RKO (cell line): ENCODE results near the gene TMEM237.
A peak's percentile ranks its signal among the peaks of the same experiment; 100 is the strongest.

Experiments
- DNase-seq: peaks from one replicate; pipeline ENCODE4 v3.0.0-alpha.2; 2016; ENCODE audit warnings: low spot score

Gene TMEM237

GRCh38 chr2:201642086-201642578 is 1.2 kb downstream of the TMEM237 start:
- DNase-seq, result peak; percentile 63

GRCh38 chr2:201639205-201639604 is 4.1 kb downstream of the TMEM237 start:
- DNase-seq, result no peak

- DNase-seq, result no peak
Measured at GRCh38 chr2:201638326-201638725, 5.0 kb downstream of the TMEM237 start.

- no peak for DNase-seq
Measured at GRCh38 chr2:201633661-201634249, 9.5 kb downstream of the TMEM237 start.

GRCh38 chr2:201631041-201631440 is 12.3 kb downstream of the TMEM237 start:
- DNase-seq, result no peak

- no peak for DNase-seq
Measured at GRCh38 chr2:201630577-201630976, 12.7 kb downstream of the TMEM237 start.

- no peak for DNase-seq
Measured at GRCh38 chr2:201628545-201628944, 14.8 kb downstream of the TMEM237 start.

- no peak for DNase-seq
Measured at GRCh38 chr2:201622306-201622970, 20.9 kb downstream of the TMEM237 start.

GRCh38 chr2:201621293-201621999 is 21.9 kb downstream of the TMEM237 start:
- DNase-seq, result no peak

GRCh38 chr2:201618744-201619662 is 24.3 kb downstream of the TMEM237 start:
- DNase-seq, result no peak

GRCh38 chr2:201608021-201608420 is 35.3 kb downstream of the TMEM237 start:
- no peak for DNase-seq

GRCh38 chr2:201607568-201607967 is 35.7 kb downstream of the TMEM237 start:
- no peak for DNase-seq

- DNase-seq, result no peak
Measured at GRCh38 chr2:201600906-201601305, 42.4 kb downstream of the TMEM237 start.

- DNase-seq, result no peak
Measured at GRCh38 chr2:201597397-201597796, 45.9 kb downstream of the TMEM237 start.

- no peak for DNase-seq
Measured at GRCh38 chr2:201580486-201580885, 62.8 kb downstream of the TMEM237 start.

- DNase-seq, result no peak
Measured at GRCh38 chr2:201579536-201579935, 63.8 kb downstream of the TMEM237 start.

- no peak for DNase-seq
Measured at GRCh38 chr2:201575971-201576370, 67.3 kb downstream of the TMEM237 start.

GRCh38 chr2:201574766-201575165 is 68.5 kb downstream of the TMEM237 start:
- DNase-seq, result no peak

GRCh38 chr2:201572846-201573508 is 70.3 kb downstream of the TMEM237 start:
- DNase-seq, result no peak
